Upper lobe of right lung (tissue), 1 donor: ENCODE measurements around the gene MYO16. TPM values are rescaled to one million over a fixed set of nuclear protein-coding genes. Genes with fewer than 3 reads are reported as not detected.

Experiments used
- ATAC-seq: fragments of 200-7000 bp; cut with Tn5 transposase; one replicate; pipeline ENCODE4 v1.9.1; 2020; ENCODE audit warnings: mild to moderate bottlenecking, moderate library complexity
- DNase-seq: peaks from one replicate; pipeline ENCODE4 v3.0.0-alpha.2; 2020
- H3K27ac ChIP-seq: fragments of 200-600 bp; one replicate; pipeline ENCODE4 v1.8.0; 2022
- H3K27me3 ChIP-seq: fragments of 200-600 bp; one replicate; pipeline ENCODE4 v1.8.0; 2022; ENCODE audit warnings: mild to moderate bottlenecking
- H3K36me3 ChIP-seq: fragments of 200-600 bp; one replicate; pipeline ENCODE4 v1.8.0; 2022
- H3K4me1 ChIP-seq: fragments of 200-600 bp; one replicate; pipeline ENCODE4 v1.8.0; 2022
- H3K4me3 ChIP-seq: fragments of 200-600 bp; one replicate; pipeline ENCODE4 v1.8.0; 2022; ENCODE audit warnings: mild to moderate bottlenecking
- H3K9me3 ChIP-seq: fragments of 200-600 bp; one replicate; pipeline ENCODE4 v1.8.0; 2022
- CTCF ChIP-seq: fragments of 200-600 bp; IDR thresholded peaks from one replicate; pipeline ENCODE4 v1.8.0; 2022; ENCODE audit warnings: antibody characterized with exemption
- intact Hi-C: fragments of 100-400 bp; cut with DNase I; formaldehyde crosslinking; loops from one replicate; pipeline ENCODE4 v1.11.0; 2022
- total RNA-seq: library from RNA; stranded (reverse); fragmentation: NEBNext Ultra II Directional; extraction: Animal tissue kit (Norgen Biotek cat#: 25700); gene quantifications from one replicate; pipeline ENCODE4 v1.2.1, GENCODE V29; 2021
- donor health status: DM: no; HTN: yes; CAD: no; lungs with severe emphysema.

MYO16 gene
- total RNA-seq, 1 donor from 2014 or later, result 0.46 TPM

DNA sequence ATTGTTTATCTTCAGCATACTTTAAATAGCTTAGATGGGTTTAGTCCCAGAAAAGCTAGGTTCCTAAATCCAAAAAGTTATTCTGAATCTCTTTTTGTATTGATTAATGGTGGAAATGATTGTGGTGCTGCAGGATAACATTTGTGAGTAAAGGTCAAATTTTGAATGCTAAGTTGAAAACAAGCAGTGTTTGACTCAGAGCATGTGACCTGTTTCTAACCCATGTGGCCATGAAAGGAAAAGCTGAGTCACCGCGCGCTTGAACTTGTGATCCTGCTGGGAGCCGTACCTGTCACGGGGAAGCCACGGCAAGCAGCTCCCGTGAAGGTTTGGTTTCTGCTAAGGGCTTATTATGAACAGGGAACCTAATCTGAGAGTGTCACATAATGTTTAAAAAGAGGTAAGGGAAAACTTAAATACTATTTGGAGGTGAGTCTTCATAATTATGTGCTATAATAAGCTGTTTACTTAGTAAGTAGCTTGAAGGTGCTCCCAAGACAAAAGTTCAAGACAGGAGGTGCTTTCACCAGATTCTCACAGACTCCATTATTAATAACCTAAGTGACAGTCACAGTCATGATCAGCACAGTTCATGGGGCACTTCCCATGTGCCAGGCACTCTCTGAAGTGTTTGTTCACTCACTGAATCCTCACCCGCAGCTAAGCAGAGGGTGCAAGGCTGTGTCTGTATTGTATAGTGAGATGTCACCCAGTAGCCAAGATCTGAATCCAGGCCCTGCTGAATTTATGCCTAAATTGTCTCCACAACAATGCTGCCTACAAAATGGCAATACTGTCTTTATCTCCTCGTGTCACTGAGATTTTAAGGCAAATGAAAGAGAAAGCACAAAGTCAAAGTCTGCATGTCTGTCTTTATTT is 286.5 kb downstream of the MYO16 start:
- intact Hi-C loops, result no loop called here
- Histone ChIP-seq H3K4me3 (peak overlapping the region; percentile 11), H3K27ac (peak overlapping the region; percentile 78), H3K4me1 (peaks cover 17% of the 10 kb centered on the region), H3K36me3 (no peaks in the 10 kb centered on the region), H3K9me3 (no peaks in the 10 kb centered on the region), H3K27me3 (no peaks in the 10 kb centered on the region)
- no peak for TF ChIP-seq CTCF
- ATAC-seq, result peak; percentile 85
- peak; percentile 90 for DNase-seq

GRCh38 chr13:108917581-108917980 is 288.2 kb downstream of the MYO16 start:
- Histone ChIP-seq H3K27ac (no peak overlapping the region), H3K9me3 (no peaks in the 10 kb centered on the region), H3K27me3 (no peaks in the 10 kb centered on the region), H3K4me3 (no peak overlapping the region), H3K36me3 (no peaks in the 10 kb centered on the region), H3K4me1 (peaks cover 17% of the 10 kb centered on the region)
- no peak for ATAC-seq
- no peak for DNase-seq
- intact Hi-C loops, result no loop called here
- TF ChIP-seq CTCF, result no peak

GRCh38 chr13:108919036-108919907 is 289.9 kb downstream of the MYO16 start:
- Histone ChIP-seq H3K27me3 (no peaks in the 10 kb centered on the region), H3K36me3 (no peaks in the 10 kb centered on the region), H3K27ac (no peak overlapping the region), H3K4me3 (no peak overlapping the region), H3K4me1 (peaks cover 17% of the 10 kb centered on the region), H3K9me3 (no peaks in the 10 kb centered on the region)
- intact Hi-C loops, result no loop called here
- DNase-seq, result no peak
- TF ChIP-seq CTCF, result no peak
- peak; percentile 71 for ATAC-seq

DNA sequence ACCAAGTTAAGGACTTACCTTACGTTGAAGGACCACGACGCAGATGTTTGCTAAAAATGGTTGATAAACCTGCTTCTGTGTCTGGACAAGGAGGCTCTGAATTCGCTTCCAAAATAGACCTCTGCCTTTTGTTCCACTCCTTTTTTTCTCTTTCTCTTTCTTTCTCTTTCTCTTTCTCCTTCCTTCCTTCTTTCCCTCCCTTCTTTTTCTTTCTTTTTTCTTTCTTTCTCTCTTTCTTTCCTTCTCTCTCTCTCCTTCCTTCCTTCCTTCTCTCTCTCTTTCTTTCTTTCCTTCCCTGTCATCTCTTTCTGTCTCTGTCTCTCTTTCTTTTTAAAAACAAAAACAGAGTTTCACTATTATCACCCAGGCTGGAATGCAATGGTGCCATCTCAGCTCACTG is 290.7 kb downstream of the MYO16 start:
- ATAC-seq (no peak), DNase-seq (no peak)
- no peak overlapping the region for H3K27ac ChIP-seq
- TF ChIP-seq CTCF, result no peak
- no peaks in the 10 kb centered on the region for H3K27me3 ChIP-seq
- no peaks in the 10 kb centered on the region for H3K36me3 ChIP-seq
- no peak overlapping the region for H3K4me3 ChIP-seq
- intact Hi-C loops, result no loop called here
- no peaks in the 10 kb centered on the region for H3K9me3 ChIP-seq
- H3K4me1 ChIP-seq, result peaks cover 11% of the 10 kb centered on the region

DNA sequence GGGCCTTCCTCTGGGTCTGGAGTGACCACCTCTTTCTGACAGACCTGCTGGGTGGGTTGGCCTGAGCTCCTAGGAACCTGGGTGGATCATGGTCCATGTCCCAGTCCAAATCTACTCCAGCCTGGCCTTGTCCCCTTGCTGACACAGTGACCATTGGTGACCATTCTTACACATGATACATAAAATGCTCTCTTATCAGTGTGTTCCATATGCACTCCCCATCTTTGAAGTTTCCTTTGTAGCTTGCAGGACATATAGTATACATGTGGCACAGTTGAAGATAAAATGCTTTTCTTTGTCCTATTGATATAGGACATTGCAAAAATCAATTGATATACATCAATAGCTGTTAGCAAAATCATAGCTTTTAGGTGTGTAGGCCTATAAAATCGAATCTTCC is 291.8 kb downstream of the MYO16 start:
- peaks cover under 1% of the 10 kb centered on the region for H3K4me1 ChIP-seq
- H3K27me3 ChIP-seq, result no peaks in the 10 kb centered on the region
- no peak overlapping the region for H3K27ac ChIP-seq
- no peaks in the 10 kb centered on the region for H3K36me3 ChIP-seq
- ATAC-seq (no peak), DNase-seq (no peak)
- no peaks in the 10 kb centered on the region for H3K9me3 ChIP-seq
- intact Hi-C loops, result no loop called here
- no peak for TF ChIP-seq CTCF
- H3K4me3 ChIP-seq, result no peak overlapping the region
